IMR-90 (cell line): ENCODE results near the gene CACNG7. TPM values are rescaled to one million over a fixed set of nuclear protein-coding genes. Genes with fewer than 3 reads are reported as not detected.
"Not testable (repeated sequence)": the region's sequence is repeated elsewhere in the genome, so short reads cannot be mapped to it uniquely, and the experiment has no call there.

Source experiments
- ATAC-seq: fragments of 200-7000 bp; cut with Tn5 transposase; 2 replicates; pipeline ENCODE4 v1.9.1; 2020; ENCODE audit warnings: low read depth, mild to moderate bottlenecking, moderate library complexity
- BruUV-seq: library from RNA; stranded (reverse); fragments of 400-500 nt; replicated peaks from 2 replicates; lab custom pipeline; 2021; lab: Mats Ljungman, UMichigan
- CTCF ChIA-PET: fragments of 300-600 bp; formaldehyde crosslinking; extraction: SDS; loops from one replicate; lab custom pipeline; 2021; ENCODE audit warnings: antibody characterized with exemption; lab: Yijun Ruan, JAX
- POLR2A ChIA-PET: fragments of 300-600 bp; sonication (Branson Sonifier 250); formaldehyde crosslinking; loops from one replicate; lab custom pipeline; 2022; ENCODE audit warnings: antibody characterized with exemption; ENCODE audit not compliant: unreplicated experiment; lab: Charles Lee
- DNase-seq: peaks from one replicate; pipeline ENCODE4 v3.0.0; 2013
- H2AFZ ChIP-seq: replicated peaks from 2 replicates; pipeline ENCODE3; 2013; ENCODE audit warnings: low read length, mild to moderate bottlenecking; ENCODE audit not compliant: poor library complexity
- H2AK5ac ChIP-seq: 2 replicates; pipeline ENCODE4 v1.6.1; 2013; ENCODE audit warnings: low read depth, low read length, inconsistent platforms
- H2AK9ac ChIP-seq: replicated peaks from 2 replicates; pipeline ENCODE3; 2013; ENCODE audit warnings: mild to moderate bottlenecking, low read depth, low read length, moderate library complexity; ENCODE audit not compliant: poor library complexity
- H2BK120ac ChIP-seq: 2 replicates; pipeline ENCODE4 v1.6.1; 2013; ENCODE audit warnings: low read depth, low read length, inconsistent platforms
- H2BK15ac ChIP-seq: 3 replicates; pipeline ENCODE4 v1.6.1; 2013; ENCODE audit warnings: low read depth, low read length, inconsistent platforms
- H2BK20ac ChIP-seq: 2 replicates; pipeline ENCODE4 v1.6.1; 2013; ENCODE audit warnings: low read depth, mild to moderate bottlenecking, inconsistent platforms, low read length, moderate library complexity
- H2BK5ac ChIP-seq: 2 replicates; pipeline ENCODE4 v1.6.1; 2013; ENCODE audit warnings: mild to moderate bottlenecking, low read depth, low read length, inconsistent platforms; ENCODE audit not compliant: poor library complexity, severe bottlenecking
- H3K14ac ChIP-seq: replicated peaks from 2 replicates; pipeline ENCODE4 v1.6.1; 2013; ENCODE audit warnings: low read depth, low read length, inconsistent platforms
- H3K18ac ChIP-seq: 2 replicates; pipeline ENCODE4 v1.6.1; 2013; ENCODE audit warnings: low read depth, low read length, control low read depth
- H3K23ac ChIP-seq: 2 replicates; pipeline ENCODE4 v1.6.1; 2013; ENCODE audit warnings: low read depth, low read length, inconsistent platforms
- H3K27ac ChIP-seq: 2 replicates; pipeline ENCODE4 v1.5.1; 2013; ENCODE audit warnings: mild to moderate bottlenecking, control low read depth, low read length; ENCODE audit not compliant: insufficient read depth
- H3K27me3 ChIP-seq: 2 replicates; pipeline ENCODE4 v1.6.1; 2013; ENCODE audit warnings: low read length; ENCODE audit not compliant: control insufficient read depth, insufficient read depth
- H3K36me3 ChIP-seq: 2 replicates; pipeline ENCODE4 v1.6.1; 2013; ENCODE audit warnings: low read length, mixed read lengths; ENCODE audit not compliant: control insufficient read depth, insufficient read depth
- H3K4ac ChIP-seq: 2 replicates; pipeline ENCODE4 v1.6.1; 2013; ENCODE audit warnings: low read depth, low read length, inconsistent platforms
- H3K4me1 ChIP-seq: 2 replicates; pipeline ENCODE4 v1.6.1; 2013; ENCODE audit warnings: low read length, mixed read lengths; ENCODE audit not compliant: control insufficient read depth, insufficient read depth
- H3K4me2 ChIP-seq: 2 replicates; pipeline ENCODE4 v1.6.1; 2013; ENCODE audit warnings: low read depth, mild to moderate bottlenecking, control low read depth, low read length, moderate library complexity
- H3K4me3 ChIP-seq: 2 replicates; pipeline ENCODE4 v1.5.1; 2013; ENCODE audit warnings: low read depth, mild to moderate bottlenecking, control low read depth, low read length, moderate library complexity; ENCODE audit not compliant: insufficient read depth
- H3K56ac ChIP-seq: 2 replicates; pipeline ENCODE4 v1.6.1; 2013; ENCODE audit warnings: low read length, inconsistent platforms; ENCODE audit not compliant: insufficient read depth; ENCODE audit errors: extremely low read depth
- H3K79me1 ChIP-seq, 2 experiments: 2 replicates each; pipeline ENCODE4 v1.6.1; 2013; ENCODE audit warnings: low read length in 2 of 2, inconsistent platforms in 1 of 2, low read depth in 1 of 2
- H3K9ac ChIP-seq: 2 replicates; pipeline ENCODE4 v1.6.1; 2013; ENCODE audit warnings: low read depth, low read length, control low read depth
- H3K9me1 ChIP-seq: 2 replicates; pipeline ENCODE4 v1.6.1; 2013; ENCODE audit warnings: low read length, inconsistent platforms; ENCODE audit not compliant: insufficient read depth
- H3K9me3 ChIP-seq: 2 replicates; pipeline ENCODE4 v1.6.1; 2013; ENCODE audit warnings: low read length; ENCODE audit not compliant: control insufficient read depth, insufficient read depth
- H4K20me1 ChIP-seq: 2 replicates; pipeline ENCODE4 v1.6.1; 2013; ENCODE audit warnings: low read length, inconsistent platforms; ENCODE audit not compliant: insufficient read depth
- H4K5ac ChIP-seq: 2 replicates; pipeline ENCODE4 v1.6.1; 2013; ENCODE audit warnings: mild to moderate bottlenecking, low read depth, low read length, control low read depth
- H4K8ac ChIP-seq, 2 experiments: 2 replicates each; pipeline ENCODE4 v1.6.1; 2013; ENCODE audit warnings: low read depth in 2 of 2, low read length in 2 of 2, control low read depth in 1 of 2, inconsistent platforms in 1 of 2
- H4K91ac ChIP-seq: 2 replicates; pipeline ENCODE4 v1.6.1; 2013; ENCODE audit warnings: low read depth, low read length, inconsistent platforms; ENCODE audit not compliant: insufficient read depth
- BHLHE40 ChIP-seq: fragments of 150-350 bp; IDR thresholded peaks from 2 replicates; pipeline ENCODE4 v1.6.1; 2016; ENCODE audit warnings: mild to moderate bottlenecking, low read depth, low read length
- MAFK ChIP-seq: IDR thresholded peaks from 2 replicates; pipeline ENCODE4 v1.6.1; 2012; ENCODE audit warnings: low read depth, low read length, improper control_type of control experiment
- MAZ ChIP-seq: IDR thresholded peaks from 2 replicates; pipeline ENCODE4 v1.6.1; 2012; ENCODE audit warnings: low read depth, mild to moderate bottlenecking, low read length, improper control_type of control experiment, moderate library complexity, borderline replicate concordance
- WGBS, 2 experiments: methylation state at CpG; one replicate each; pipeline versions ENCODE4 v1.1.5 to v1.1.7; 2013; ENCODE audit warnings: missing lambda C conversion rate in 2 of 2; ENCODE audit not compliant: insufficient read length in 1 of 2; ENCODE audit errors: extremely low coverage in 2 of 2; 5-methylcytosine and 5-hydroxymethylcytosine counted together
- dilution Hi-C: fragments of 300-500 bp; cut with HindIII; formaldehyde crosslinking; loops from one replicate; pipeline ENCODE4 v1.14.3; 2018; ENCODE audit warnings: low sequenced_read_pairs; ENCODE audit not compliant: unreplicated experiment
- in situ Hi-C: fragments of 300-500 bp; cut with MboI; formaldehyde crosslinking; loops from 3 replicates; pipeline ENCODE4 v1.14.3; 2019; ENCODE audit warnings: low sequenced_read_pairs, inconsistent platforms, mixed read lengths
- intact Hi-C: fragments of 100-400 bp; cut with micrococcal nuclease; formaldehyde crosslinking; loops from 2 replicates; pipeline ENCODE4 v1.10.0; 2022
- polyA plus RNA-seq, 3 experiments: library from polyadenylated mRNA; depleted of rRNA; stranded (reverse); fragments of >200 nt; gene quantifications; 2 replicates each; pipeline ENCODE4 v1.2.3, GENCODE V29; 2012; ENCODE audit warnings: low replicate concordance in 1 of 3
- total RNA-seq: library from RNA; depleted of rRNA; stranded (reverse); fragments of >200 nt; gene quantifications from 2 replicates; pipeline ENCODE4 v1.2.3, GENCODE V29; 2012

CACNG7 gene
- total and polyA plus RNA-seq, 2 of the 4 experiments (the other 2 are of a cell fraction), result 0.36 to 6.7 TPM

DNA sequence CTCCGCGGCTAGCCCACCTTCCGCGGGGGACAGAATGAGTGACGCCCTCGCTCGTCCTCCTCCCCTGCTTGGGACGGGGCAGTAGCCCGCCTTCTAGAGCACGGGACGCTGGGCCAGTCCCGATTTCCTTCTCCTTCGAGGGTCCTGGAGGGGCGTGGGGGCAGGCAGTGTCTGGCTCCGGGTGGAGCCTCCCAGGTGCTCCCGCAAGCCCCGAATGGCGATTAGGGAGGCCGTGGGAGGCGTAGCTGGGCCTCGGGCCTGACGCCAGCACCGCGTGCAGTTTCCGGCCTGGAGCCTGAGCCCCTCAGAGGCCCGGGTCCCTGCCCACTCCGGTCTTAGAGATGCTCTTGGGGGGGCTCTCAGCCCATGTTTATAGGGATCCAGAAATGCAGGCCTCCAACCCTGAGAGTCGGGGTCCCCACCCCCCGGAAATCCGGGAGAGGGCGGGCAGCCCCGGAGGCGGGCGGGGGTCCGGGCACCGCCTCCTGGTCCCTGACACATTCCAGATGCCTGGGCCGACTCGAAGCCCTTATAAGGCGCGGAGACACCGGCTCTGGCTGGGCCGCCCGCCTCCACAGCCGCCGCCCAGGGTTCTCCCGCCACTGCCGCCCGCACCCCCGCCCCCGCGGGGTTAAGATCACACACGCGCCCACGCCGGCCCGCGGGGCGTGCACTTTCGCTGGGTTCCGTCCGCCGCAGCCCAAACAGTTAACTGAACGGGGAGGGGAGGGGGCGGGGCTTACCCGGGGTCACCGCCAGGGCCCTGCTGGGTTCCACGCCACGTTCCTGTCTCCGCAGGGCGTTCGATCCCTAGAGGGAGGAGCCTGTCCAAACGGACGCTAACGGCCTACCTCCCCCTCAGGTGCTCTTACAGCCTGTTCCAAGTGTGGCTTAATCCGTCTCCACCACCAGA lies 39.9 kb upstream of the CACNG7 start (continued):
- no peak for TF ChIP-seq MAFK
- TF ChIP-seq BHLHE40, result peak; percentile 58; the same call in 1 of the 2 replicates
- TF ChIP-seq MAZ, result peak; percentile 55; the same call in 1 of the 2 replicates

DNA sequence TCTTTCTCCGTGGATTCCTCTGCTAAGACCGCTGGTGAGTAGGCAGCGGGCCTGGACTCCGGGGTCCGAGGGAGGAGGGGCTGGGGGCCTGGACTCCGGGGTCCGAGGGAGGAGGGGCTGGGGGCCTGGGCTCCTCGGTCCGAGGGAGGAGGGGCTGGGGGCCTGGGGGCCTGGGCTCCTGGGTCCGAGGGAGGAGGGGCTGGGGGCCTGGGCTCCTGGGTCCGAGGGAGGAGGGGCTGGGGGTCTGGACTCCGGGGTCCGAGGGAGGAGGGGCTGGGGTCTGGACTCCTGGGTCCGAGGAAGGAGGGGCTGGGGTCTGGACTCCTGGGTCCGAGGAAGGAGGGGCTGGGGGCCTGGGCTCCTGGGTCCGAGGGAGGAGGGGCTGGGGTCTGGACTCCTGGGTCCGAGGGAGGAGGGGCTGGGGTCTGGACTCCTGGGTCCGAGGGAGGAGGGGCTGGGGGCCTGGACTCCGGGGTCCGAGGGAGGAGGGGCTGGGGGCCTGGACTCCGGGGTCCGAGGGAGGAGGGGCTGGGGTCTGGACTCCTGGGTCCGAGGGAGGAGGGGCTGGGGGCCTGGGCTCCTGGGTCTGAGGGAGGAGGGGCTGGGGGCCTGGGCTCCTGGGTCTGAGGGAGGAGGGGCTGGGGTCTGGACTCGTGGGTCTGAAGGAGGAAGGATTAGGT lies 39.1 kb upstream of the CACNG7 start:
- in situ Hi-C loops, result loop anchor here (10.0 kb wide), 1 partner anchor 585 kb away; no protein-coding TSS in a partner anchor
- Histone ChIP-seq H3K18ac (peak overlapping the region; percentile 97), H3K9ac (peak overlapping the region; percentile 98), H3K9me1 (peaks cover 12% of the 10 kb centered on the region; the same call in 1 of the 2 replicates), H4K91ac (peak overlapping the region; percentile 93), H3K4ac (peak overlapping the region; percentile 99), H3K4me3 (peak overlapping the region; percentile 95), H2AFZ (peak overlapping the region; percentile 86), H4K20me1 (peaks cover 44% of the 10 kb centered on the region), H3K79me1 (peaks cover 7 to 55% of the 10 kb centered on the region in 2 experiments), H2BK20ac (0 out of 2 replicates have a peak overlapping the region, but pooled peaks have one; percentile 16), H3K23ac (peak overlapping the region; percentile 87; the same call in 1 of the 2 replicates), H2AK9ac (peak overlapping the region; percentile 100), H3K14ac (peak overlapping the region; percentile 100), H3K27ac (peak overlapping the region; percentile 97), H3K4me2 (peak overlapping the region; percentile 99), H2BK5ac (peak overlapping the region; percentile 89), H4K5ac (peak overlapping the region; percentile 95), H2AK5ac (peak overlapping the region; percentile 99), H2BK120ac (peak overlapping the region; percentile 39), H3K36me3 (peaks cover 31% of the 10 kb centered on the region), H3K56ac (peak overlapping the region; percentile 61), H2BK15ac (0 out of 3 replicates have a peak overlapping the region, but pooled peaks have one; percentile 62), H4K8ac (peak overlapping the region; percentile 11 to 92; a peak in 2 of 4 replicates)
- H3K9me3 ChIP-seq, BruUV-seq, POLR2A ChIA-PET, H3K27me3 ChIP-seq, CTCF ChIA-PET, ATAC-seq, dilution Hi-C loops, DNase-seq, H3K4me1 ChIP-seq: not testable (repeated sequence)
- WGBS, 2 experiments, result no CpG with 5 or more reads among the region's 24 CpGs
- intact Hi-C loops, result loop anchor here (1.0 to 10.0 kb wide), 2 partner anchors 235 to 267 kb away; partner anchors contain the start of genes CNOT3, NDUFA3 and OSCAR
